Measurements from ENCODE around the gene XRCC1. TPM values are rescaled to one million over a fixed set of nuclear protein-coding genes. Genes with fewer than 3 reads are reported as not detected.
A peak's percentile ranks its signal among the peaks of the same experiment; 100 is the strongest.

Gene XRCC1
- total and polyA plus RNA-seq, 10 of the 15 experiments (the other 5 are each of a cell fraction or from before 2014, with no cell fraction given): 2.0 to 51.1 (median 33.7) TPM

GRCh38 chr19:43575156-43575950 is at the start of gene XRCC1, which contains the start of gene PINLYP (continued):
- TF ChIP-seq ZBTB11 (CRISPR knock-in tag; IDR thresholded peaks at IDR 0.05) (no peak), SP1 (IDR thresholded peaks at IDR 0.05; ENCODE audit: low read depth, low read length) (peak; percentile 40), MXI1 (IDR thresholded peaks at IDR 0.05; ENCODE audit: low read depth, low read length) (peak; percentile 90), CEBPB (IDR thresholded peaks at IDR 0.05; ENCODE audit: borderline replicate concordance in 1 of 2, low read depth in 2 of 2, low read length in 2 of 2) (no peak; a peak in 1 of 4 replicates), IKZF1 (conservative IDR thresholded peaks at IDR 0.05) (peak; percentile 92), GABPA (IDR thresholded peaks at IDR 0.05; ENCODE audit: low read depth) (no peak), KLF5 (IDR thresholded peaks at IDR 0.05; ENCODE audit: partially characterized antibody) (peak; percentile 18), ZNF24 (IDR thresholded peaks at IDR 0.05) (no peak), ATF7 (IDR thresholded peaks at IDR 0.05; ENCODE audit: low read depth) (peak; percentile 56; the same call in 1 of the 2 replicates), RBBP5 (conservative IDR thresholded peaks at IDR 0.05) (no peak), SRF (IDR thresholded peaks at IDR 0.05; ENCODE audit: low read depth in 2 of 2, low read length in 2 of 2) (0 out of 4 replicates have a peak, but pooled peaks of 1 of the 2 experiments have one; percentile 43), LARP7 (IDR thresholded peaks at IDR 0.05) (0 out of 2 replicates have a peak, but pooled peaks have one; percentile 16), HCFC1 (IDR thresholded peaks at IDR 0.05; ENCODE audit: low read length) (peak; percentile 68), IKZF2 (IDR thresholded peaks at IDR 0.05) (peak in 1 of 2 experiments; percentile 41; a peak in 1 of 4 replicates), RUNX3 (IDR thresholded peaks at IDR 0.05; ENCODE audit: low read length) (no peak), SIX5 (IDR thresholded peaks at IDR 0.05; ENCODE audit: low read depth, low read length, severe bottlenecking) (peak; percentile 40), SPI1 (IDR thresholded peaks at IDR 0.05; ENCODE audit: borderline replicate concordance, insufficient read depth, low read depth, low read length) (no peak), ZNF217 (IDR thresholded peaks at IDR 0.05) (no peak), BMI1 (IDR thresholded peaks at IDR 0.05; ENCODE audit: borderline replicate concordance) (peak; percentile 83; the same call in 1 of the 2 replicates), E2F4 (IDR thresholded peaks at IDR 0.05; ENCODE audit: low read depth, low read length) (peak; percentile 85)
- TF ChIP-seq, protein P1, sequence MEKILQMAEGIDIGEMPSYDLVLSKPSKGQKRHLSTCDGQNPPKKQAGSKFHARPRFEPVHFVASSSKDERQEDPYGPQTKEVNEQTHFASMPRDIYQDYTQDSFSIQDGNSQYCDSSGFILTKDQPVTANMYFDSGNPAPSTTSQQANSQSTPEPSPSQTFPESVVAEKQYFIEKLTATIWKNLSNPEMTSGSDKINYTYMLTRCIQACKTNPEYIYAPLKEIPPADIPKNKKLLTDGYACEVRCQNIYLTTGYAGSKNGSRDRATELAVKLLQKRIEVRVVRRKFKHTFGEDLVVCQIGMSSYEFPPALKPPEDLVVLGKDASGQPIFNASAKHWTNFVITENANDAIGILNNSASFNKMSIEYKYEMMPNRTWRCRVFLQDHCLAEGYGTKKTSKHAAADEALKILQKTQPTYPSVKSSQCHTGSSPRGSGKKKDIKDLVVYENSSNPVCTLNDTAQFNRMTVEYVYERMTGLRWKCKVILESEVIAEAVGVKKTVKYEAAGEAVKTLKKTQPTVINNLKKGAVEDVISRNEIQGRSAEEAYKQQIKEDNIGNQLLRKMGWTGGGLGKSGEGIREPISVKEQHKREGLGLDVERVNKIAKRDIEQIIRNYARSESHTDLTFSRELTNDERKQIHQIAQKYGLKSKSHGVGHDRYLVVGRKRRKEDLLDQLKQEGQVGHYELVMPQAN (conservative IDR thresholded peaks at IDR 0.05): peak; percentile 83

Measured in GM12878 (cell line).